ENCODE measurements around the gene HSPB3.
"Not testable (repeated sequence)": the region's sequence is repeated elsewhere in the genome, so short reads cannot be mapped to it uniquely, and the experiment has no call there.

The HSPB3 gene, protein sequence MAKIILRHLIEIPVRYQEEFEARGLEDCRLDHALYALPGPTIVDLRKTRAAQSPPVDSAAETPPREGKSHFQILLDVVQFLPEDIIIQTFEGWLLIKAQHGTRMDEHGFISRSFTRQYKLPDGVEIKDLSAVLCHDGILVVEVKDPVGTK

DNA sequence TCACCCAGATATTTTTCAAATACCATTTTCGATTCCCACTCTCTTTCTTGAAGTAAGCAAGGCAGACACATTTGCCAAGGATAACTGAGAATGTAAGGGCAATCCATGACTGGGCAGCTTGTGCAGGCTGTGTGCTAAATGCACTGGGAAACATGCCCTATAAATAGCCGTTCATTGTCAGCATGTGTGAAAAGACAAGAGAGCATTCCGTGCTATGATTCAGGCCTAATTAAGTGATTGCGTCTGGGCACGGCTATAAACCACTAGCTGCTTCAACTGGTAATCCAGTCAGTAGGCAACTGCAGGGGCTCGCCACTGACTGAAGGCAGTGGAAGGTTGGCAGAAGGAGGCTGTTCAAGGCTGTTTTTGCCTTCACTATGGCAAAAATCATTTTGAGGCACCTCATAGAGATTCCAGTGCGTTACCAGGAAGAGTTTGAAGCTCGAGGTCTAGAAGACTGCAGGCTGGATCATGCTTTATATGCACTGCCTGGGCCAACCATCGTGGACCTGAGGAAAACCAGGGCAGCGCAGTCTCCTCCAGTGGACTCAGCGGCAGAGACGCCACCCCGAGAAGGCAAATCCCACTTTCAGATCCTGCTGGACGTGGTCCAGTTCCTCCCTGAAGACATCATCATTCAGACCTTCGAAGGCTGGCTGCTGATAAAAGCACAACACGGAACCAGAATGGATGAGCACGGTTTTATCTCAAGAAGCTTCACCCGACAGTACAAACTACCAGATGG is at the start of gene HSPB3:
TSS of gene HSPB3 (plus strand) at position 287 of the 745 bp plus-strand sequence. CDS start at position 378, 91 bp downstream.
- DNase-seq: no peak

DNA sequence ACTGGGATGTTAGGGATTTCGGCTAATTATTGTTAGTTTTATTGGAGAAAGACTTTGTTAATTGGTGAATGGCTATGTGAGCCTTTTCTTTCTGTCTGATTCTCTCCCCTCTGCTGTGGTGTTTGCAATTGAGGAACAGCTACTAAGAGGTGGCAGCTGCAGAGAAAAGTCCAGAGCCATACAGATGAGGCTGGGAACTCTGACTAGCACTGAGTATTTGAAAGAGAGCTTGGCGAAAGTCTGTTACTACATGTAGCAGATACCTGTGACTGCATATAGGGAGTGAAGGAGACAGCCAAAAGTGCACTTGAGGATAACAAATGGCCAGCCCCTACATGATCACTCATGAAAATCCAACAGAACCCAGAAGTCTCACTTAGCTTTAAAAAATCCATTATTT is 44.3 kb upstream of the HSPB3 start:
- DNase-seq: no peak

DNA sequence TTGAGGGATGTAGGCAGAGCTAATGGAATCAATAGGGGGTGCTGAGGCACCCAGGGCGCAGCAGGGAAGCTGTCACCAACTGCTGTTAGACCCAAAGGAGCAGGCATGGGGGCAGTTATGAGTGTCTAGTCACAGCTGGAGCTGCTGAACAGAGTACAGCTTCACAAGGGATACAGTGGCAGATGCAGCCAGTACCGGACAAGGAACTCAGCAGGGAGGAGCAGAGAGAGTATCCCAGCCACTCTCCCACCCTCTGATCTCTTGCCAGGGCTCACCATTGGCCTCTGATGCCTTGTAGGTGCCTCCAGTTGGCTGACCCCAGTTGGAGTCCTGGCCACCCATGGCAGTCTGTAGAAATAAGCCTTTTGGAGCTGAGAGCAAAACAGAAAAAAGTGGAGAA is 42.6 kb upstream of the HSPB3 start:
- DNase-seq: no peak

DNA sequence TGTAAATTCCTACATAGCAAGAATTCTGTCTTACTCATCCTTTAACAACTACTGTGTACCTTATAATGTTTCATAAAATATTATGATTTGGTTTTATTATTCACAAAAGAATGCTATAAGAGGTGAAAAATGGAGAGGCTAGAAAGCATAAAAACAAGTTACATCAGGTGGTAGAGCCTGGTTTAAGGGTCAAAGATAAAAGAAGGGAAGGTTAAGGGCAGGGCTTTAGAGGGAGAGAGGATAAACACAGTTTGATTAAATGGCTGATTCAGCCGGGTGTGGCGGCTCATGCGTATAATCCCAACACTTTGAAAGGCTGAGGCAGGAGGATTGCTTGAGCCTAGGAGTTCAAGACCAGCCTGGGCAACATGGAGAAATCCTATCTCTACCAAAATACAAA is 40.4 kb upstream of the HSPB3 start:
- no peak for DNase-seq

DNA sequence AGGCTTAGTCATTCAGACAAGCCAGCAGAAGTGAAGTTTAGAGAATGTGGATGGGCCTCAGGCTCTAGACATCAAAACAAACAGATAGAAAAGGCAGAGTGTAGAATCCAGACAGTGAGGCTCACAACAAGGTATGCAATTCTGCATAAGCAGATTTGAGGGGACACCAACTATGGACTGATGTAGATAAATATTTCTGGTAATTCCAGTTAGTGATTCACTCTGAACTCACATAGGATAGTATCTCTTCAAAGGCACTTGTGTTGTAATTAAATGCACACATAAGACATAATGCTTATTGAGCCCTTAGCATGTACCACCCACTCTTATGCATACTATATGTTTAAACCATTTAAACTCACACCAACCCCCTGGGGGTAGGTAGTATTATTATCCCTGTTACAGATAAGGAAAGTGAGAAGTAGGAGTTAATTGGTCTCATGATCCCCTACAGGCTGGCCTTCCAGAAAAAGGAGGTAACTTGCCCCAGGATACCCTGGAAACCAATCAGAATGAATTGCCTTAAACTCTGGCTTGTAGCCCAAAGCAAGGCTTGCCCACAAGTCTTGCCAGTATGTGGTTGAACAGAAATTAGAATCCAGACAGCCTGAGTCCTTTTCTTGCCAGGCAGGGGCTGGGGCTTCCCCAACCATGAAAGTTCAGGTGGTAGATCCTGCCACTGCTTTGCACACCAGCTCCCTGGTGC is 39.5 kb upstream of the HSPB3 start:
- DNase-seq: no peak

DNA sequence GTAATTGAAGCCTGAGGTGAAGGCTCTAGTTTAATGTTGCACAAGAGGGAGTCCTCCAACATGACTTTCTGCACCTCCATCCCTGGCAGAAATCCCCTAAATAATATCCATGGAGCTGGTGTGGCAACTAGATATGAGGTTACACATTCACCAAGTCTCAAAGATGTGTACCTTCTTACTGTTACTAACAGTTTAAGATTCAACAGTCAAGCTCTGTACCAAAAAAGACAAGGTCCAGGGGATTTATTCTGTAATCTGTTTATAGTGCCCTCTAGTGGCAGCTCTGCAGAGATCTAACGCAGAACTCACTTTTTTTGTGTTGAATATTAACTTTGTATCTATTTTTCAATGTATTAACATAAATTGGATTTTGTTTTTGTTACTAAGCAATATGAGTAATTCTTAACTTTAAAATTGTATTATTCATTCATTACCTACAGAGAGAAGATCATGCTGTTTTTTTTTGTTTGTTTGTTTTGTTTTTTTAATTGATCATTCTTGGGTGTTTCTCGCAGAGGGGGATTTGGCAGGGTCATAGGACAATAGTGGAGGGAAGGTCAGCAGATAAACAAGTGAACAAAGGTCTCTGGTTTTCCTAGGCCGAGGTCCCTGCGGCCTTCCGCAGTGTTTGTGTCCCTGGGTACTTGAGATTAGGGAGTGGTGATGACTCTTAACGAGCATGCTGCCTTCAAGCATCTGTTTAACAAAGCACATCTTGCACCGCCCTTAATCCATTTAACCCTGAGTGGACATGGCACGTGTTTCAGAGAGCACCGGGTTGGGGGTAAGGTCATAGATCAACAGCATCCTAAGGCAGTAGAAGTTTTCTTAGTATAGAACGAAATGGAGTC is 35.7 kb upstream of the HSPB3 start:
- DNase-seq: peak; percentile 24

DNA sequence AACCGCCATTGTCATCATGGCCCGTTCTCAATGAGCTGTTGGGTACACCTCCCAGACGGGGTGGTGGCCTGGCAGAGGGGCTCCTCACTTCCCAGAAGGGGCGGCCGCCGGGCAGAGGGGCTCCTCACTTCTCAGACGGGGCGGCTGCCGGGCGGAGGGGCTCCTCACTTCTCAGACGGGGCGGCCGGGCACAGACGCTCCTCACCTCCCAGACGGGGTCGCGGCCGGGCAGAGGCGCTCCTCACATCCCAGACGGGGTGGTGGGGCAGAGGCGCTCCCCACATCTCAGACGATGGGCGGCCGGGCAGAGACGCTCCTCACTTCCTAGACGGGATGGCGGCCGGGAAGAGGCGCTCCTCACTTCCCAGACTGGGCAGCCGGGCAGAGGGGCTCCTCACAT is 35.0 kb upstream of the HSPB3 start:
- DNase-seq: not testable (repeated sequence)

DNA sequence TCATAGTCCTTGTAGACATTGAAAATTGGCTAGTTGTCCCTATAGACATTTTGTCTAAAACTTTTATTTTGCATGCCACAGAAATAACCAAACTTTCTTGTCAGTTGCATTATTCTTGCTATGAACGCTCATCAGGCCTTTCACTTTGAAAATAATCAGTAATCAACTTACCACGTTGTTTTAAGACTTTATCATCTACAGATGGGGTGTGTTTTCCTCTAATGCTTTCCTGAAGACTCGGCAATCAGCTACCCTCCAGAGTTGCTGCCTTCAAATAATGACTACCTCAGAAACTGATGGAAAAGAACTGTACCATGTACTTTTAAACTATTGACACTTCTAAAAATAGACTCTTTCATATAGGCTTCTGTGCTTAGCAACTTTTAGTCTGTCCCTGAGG is 33.5 kb upstream of the HSPB3 start:
- no peak for DNase-seq

DNA sequence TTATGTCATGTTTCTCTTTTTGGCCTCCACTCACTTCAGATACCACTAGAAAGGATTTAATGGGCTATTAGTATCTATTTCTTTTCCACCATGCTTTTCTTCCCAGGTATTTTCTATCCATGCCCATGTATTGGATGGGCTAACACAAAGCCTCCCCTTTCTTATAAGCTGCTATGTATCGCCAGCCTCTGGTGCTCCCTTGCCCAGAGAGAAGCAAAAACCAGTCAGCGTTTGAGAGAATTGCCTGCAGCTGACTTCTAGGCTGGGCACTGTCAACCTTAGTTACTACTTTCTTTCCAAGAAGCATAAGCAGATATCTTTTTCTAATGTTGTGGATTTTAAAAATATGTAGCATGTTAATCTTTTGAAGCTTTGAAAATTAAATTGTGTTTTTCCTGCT is 30.2 kb upstream of the HSPB3 start:
- DNase-seq: no peak

DNA sequence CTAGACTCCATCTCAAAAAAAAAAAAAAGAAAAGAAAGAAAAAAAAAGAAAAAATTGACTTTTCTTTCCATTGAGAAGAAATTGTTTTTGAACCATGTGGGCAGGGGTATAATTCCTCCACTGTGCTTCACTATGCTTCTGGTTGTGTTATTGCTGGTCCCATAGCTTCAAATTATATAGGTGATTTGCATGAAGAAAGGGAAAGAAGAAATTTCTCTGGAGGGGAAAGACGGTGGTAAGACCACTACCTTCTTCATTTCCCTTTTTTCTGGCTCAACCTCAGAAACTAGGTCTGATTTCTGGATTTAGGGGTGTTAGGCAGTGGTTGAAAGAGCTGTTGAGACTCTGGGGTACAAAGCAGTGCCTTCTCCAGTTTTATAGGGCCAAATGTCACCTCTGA is 29.3 kb upstream of the HSPB3 start:
- DNase-seq: no peak

DNA sequence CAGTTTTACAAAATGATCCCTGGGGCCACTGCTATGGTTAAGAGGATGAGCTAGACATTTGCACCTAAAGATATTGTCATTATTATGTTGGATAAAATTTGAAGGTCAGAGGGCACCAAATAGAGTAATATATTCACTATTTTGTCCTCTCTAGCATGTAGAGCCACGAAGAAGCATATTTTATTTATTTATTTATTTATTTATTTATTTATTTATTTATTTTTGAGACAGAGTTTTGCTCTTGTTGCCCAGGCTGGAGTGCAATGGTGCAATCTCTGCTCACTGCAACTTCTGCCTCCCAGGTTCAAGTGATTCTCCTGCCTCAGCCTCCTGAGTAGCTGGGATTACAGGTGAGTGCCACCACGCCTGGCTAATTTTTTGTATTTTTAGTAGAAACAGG is 20.8 kb upstream of the HSPB3 start:
- DNase-seq: not testable (repeated sequence)

DNA sequence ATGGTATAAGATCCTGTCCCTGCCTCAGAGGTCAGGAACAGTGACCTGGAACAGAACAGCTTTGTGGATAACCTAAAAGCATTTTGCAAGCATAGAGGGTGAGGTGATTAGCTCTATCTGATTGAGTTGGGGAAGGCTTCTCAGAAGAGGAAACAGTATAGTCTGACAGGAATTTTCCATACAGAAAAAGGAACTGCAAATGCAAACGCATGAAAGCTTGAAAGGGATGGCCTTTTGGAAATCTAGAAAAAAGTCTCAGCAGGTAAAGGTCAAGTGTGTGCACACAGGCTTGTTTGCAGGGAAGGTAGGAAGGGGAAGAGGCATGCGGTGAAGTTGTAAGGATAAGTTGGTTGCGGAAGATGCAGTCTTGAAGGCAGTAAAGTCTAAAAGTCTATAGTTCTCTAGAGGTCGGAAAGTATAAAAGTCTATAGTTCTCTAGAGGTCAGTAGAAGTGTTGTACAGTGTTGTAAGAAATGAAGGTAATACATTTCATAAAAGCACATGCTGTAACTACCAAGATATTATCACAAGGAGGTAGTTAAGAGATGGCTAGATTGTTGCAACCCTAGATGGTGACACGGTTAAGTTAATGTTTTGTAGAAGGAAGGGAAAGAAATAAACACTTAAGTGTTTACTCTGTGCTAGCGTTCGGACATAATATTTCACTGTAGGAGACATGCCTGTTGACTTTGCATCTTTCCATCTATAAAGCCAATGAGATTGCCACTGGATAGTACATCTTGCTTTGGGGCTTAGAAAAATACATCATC is 16.7 kb upstream of the HSPB3 start:
- DNase-seq: no peak

DNA sequence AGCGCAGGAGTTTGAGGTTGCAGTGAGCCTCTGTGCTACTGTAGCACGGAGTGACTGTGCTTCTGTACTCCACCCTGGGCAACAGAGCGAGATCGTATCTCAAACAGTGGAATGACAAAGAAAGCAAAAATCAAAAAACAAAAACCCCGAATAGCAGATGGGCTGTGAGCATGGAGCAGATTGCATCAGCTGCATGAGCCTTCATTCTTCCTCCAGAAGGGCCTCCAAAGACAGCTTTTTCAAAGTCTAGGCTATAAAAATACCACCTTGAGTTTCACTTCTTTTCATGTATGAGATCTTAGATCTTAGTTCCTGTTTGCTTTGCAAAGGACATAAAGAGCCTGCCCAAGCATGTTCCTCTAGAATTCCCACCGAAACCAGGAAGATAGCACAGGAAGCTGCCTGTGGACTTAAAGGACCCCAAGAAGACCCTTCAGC is 15.0 kb upstream of the HSPB3 start:
- no peak for DNase-seq

DNA sequence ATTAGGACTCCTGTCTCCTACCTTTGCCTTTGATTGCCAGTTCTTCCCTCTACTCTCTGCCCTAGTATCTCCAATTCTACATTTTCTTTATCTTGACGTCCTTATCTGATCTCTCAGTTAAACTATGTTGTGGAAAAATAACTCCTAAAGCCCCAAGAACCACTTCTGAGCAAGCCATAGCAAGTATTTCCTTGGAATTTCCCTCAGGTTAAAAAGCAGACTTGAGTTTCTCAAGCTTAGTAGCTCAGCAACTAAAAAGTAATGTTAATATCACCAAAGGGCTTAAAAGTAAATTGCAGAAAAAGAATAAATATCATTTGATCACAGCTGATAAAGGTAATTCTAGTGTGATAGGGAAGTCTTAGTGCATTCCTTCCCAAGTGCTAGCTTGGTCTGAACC is 13.2 kb upstream of the HSPB3 start:
- no peak for DNase-seq

DNA sequence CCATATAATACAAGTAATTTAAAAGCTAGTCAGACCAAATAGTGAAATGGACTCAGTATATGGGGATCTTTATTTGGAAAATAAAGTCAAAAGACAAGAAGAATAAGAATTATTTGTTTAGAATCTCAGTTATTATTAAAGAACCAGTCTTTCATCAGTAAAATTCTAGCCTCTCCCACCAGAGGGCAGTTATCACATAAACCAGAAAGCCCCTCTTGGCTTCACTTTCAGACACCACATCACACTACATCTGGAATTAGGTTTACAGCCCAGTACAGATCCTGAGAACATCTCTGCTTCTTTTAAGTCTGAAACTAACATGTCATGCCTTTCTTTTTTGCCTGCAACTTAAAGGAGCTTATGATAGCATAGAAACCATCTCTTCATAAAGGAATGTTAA is 12.2 kb upstream of the HSPB3 start:
- DNase-seq: no peak

DNA sequence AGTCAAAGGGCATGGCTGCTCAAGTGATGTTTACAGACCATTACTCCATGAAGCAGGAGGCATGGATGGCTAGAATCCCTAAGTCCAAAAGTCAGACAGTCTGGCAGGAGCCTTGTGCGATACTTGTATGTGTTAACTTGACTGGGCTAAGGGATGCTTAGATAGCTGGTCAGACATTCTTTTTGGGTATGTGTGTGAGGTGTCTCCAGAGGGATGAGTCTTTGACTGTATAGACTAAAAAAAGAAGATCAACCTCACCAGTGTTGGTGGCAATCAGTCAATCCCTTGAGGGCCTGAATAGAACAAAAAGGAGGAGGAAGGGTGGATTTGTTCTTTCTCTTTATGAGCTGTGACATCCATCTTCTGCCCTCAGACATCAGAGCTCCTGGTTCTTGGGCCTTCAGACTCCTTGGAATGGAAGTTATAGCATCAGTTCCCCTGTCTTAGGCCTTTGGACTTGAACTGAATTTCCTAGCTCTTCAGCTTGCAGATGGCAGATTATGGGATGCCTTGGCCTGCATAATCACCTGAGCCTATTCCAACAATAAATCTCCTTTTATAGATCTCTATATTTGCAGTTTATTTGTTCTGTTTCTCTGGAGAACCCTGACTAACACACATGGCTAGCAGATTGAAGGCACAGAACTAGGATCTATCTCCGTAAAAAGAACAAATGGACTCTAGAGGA is 9.7 kb upstream of the HSPB3 start:
- no peak for DNase-seq

DNA sequence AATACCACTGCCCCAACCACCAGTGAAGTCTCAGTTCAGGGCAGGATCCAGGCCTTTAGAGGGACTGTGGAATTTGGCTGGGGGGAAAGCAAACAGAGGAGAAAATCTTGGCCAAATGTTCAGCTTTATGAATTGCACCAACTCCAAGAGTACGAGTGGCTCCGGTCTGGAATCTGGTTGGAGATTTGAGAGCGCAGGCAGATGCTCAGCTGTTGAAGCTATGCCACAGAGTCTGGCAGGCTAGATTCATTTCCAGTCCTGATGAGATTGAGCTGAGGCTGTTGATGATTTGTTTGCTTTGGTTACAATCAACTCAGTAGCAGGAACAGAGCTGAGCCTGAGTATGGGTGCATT is 9.1 kb upstream of the HSPB3 start:
- no peak for DNase-seq

DNA sequence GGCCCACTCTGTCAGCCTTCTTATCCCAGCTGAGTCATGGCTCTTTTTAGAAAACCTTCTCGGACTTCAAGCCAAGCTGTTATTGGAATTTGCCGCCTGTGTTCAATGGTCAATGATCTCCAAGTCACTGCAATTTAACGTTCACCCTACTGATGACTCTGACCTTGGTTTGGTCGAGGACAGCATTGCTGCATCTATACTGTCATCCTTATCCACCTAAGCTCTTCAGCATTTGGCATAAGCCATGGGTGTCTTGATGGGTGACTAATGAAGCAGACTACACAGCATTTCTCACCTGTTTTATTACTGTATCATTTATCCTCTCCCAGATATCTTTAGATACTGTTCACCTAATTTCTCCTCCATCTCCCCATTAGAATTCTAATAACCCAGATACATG is 5.6 kb upstream of the HSPB3 start:
- DNase-seq: no peak

DNA sequence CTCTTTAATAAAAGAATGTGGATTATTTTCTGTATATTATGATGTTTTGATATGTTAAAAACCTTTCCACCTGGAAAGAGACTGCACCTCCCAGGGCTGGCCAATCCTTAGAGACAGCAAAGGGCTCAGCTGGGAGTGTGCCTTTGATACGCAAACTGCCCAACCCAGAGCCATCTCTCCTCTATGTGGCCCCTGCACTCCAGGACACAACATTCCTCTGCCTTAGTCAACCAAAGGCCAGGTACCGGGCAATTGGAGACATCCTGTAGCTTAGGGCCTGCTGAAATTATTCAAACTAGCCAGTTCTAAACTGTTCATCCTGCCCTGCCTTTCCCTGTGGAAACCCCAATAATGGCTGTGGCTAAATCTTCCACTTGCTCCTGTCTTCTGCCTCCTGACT is 5.0 kb upstream of the HSPB3 start:
- DNase-seq: no peak

DNA sequence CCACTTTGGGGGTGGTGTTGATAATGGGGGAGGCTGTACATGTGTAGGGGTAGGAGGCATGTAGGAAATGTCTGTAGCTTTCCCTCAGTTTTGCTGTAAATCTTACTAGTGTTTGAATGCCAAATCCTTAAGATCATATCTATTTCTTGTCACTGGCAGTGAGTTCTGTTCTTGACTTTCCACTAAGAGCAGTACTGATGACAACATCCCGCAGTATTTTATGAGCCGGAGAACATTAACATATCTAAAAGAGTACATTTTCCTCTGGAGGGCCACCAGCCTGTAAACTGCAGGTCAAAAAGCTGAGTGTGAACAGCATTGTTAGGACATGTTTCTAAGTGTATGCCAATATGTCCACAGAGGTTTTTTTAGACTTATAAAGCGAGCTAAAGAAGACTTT is 2.5 kb upstream of the HSPB3 start:
- DNase-seq: no peak

DNA sequence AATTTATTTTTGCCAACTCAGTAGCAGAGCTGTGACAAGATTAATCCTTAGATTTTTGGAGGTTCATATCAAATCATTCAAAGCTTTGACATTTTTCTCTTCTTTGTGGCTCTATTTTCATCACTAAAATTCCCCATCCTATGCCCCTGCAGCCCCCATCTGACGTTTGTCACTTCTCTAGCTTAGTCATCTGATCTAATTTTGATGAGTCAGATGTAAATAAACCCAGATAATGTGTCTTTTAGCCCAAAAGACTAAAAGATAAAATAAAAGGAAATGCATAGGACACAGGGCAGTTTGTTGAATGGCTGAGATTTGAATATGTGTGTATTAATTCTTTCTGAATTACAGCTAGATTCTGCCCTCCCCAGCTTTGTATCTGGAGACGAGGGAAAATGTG is 897 bp upstream of the HSPB3 start:
- DNase-seq: no peak
